ENCODE data around the gene ASB14.
"Not testable (repeated sequence)": the region's sequence is repeated elsewhere in the genome, so short reads cannot be mapped to it uniquely, and the experiment has no call there.

The ASB14 gene

GRCh38 chr3:57292159-57292896 lies at the start of gene ASB14:
TSS of gene ASB14 (minus strand) at chr3:57292685. CDS start at chr3:57292033, 652 bp downstream.
- no peak for DNase-seq

- not testable (repeated sequence) for DNase-seq
Observed at GRCh38 chr3:57339071-57339642, 46.7 kb upstream of the ASB14 start.

GRCh38 chr3:57338272-57339070 lies 46.0 kb upstream of the ASB14 start:
- not testable (repeated sequence) for DNase-seq

- no peak for DNase-seq
Observed at GRCh38 chr3:57335283-57335938, 42.9 kb upstream of the ASB14 start.

GRCh38 chr3:57331078-57331610 lies 38.7 kb upstream of the ASB14 start:
- DNase-seq: no peak

- not testable (repeated sequence) for DNase-seq
Observed at GRCh38 chr3:57326498-57326897, 34.0 kb upstream of the ASB14 start.

GRCh38 chr3:57314204-57314603 lies 21.7 kb upstream of the ASB14 start:
- DNase-seq: no peak

- DNase-seq: no peak
Observed at GRCh38 chr3:57309769-57310360, 17.4 kb upstream of the ASB14 start.

GRCh38 chr3:57303520-57303919 lies 11.0 kb upstream of the ASB14 start:
- not testable (repeated sequence) for DNase-seq

GRCh38 chr3:57298041-57298440 lies 5.6 kb upstream of the ASB14 start:
- no peak for DNase-seq

- no peak for DNase-seq
Observed at GRCh38 chr3:57292897-57293526, 527 bp upstream of the ASB14 start.

- no peak for DNase-seq
Observed at GRCh38 chr3:57288403-57288802, 4.1 kb downstream of the ASB14 start.

- DNase-seq: no peak
Observed at GRCh38 chr3:57287205-57287604, 5.3 kb downstream of the ASB14 start.

GRCh38 chr3:57283334-57283733 lies 9.2 kb downstream of the ASB14 start:
- DNase-seq: no peak

GRCh38 chr3:57281715-57282114 lies 10.8 kb downstream of the ASB14 start:
- no peak for DNase-seq

GRCh38 chr3:57279685-57280084 lies 12.8 kb downstream of the ASB14 start:
- DNase-seq: no peak

GRCh38 chr3:57278237-57278636 lies 14.2 kb downstream of the ASB14 start:
- no peak for DNase-seq

- DNase-seq: no peak
Observed at GRCh38 chr3:57275393-57275792, 17.1 kb downstream of the ASB14 start.

GRCh38 chr3:57274845-57275244 lies 17.6 kb downstream of the ASB14 start:
- DNase-seq: no peak

GRCh38 chr3:57268416-57268815 lies 24.1 kb downstream of the ASB14 start:
- no peak for DNase-seq

- no peak for DNase-seq
Observed at GRCh38 chr3:57261929-57262328, 30.6 kb downstream of the ASB14 start.

Data from nucleus accumbens (tissue), 56 donors.